Ecto neural progenitor cell (in vitro differentiated cells): ENCODE data around the gene SHISA6.

Experiments
- DNase-seq: peaks from one replicate; pipeline ENCODE4 v3.0.0-alpha.2; 2018; ENCODE audit warnings: low spot score

The SHISA6 gene

DNA sequence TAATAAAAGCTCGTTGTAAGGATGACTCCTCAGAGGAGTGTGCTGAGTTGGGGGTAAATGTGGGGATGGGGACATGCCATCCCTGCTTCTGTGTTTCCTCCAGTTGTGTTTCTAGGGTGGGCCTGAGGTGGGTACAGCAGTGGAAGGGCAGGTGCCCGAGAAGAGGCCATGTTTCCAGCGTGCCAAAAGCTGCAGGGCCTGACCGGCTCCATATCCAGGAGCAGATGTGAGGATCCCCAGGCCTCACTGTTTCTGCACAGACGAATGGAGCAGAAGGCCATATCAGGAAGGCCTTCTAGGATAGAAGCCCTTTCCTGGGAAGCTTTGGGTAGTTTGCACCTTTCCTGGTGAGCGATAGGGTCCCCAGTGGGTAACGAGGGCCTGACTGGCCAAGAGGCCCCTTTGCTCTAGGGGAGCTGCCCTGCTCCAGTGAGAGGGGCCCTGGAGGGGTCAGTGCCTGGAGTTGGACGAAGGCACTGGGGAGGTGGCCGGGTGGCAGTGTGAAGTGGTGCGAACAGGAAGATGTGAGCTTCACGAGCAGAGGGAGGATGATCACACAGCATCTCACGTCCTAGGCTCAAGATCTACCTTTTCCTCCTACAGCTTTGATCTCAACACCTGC, 62.9 kb downstream of the SHISA6 start:
- DNase-seq = no peak

DNA sequence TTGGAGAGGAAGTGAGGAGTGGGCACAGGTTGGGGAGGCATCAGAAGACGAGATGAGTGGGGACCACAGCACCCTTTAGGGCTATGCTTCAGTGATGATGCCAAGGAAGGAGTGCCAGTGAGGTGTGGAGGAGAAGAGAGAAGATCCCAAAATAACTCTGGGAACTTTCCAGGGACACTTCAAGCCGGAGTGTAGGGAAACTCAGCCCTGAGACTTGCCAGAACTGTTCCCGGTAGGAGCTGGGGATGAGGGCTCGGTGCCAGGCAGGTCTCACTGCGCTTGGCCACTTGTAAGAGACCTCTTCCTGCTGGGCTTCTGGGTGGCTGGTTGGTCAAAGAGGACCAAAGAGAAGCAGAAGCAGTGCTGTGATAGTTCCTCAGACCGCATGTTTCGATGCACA, 63.6 kb downstream of the SHISA6 start:
- no peak for DNase-seq

DNA sequence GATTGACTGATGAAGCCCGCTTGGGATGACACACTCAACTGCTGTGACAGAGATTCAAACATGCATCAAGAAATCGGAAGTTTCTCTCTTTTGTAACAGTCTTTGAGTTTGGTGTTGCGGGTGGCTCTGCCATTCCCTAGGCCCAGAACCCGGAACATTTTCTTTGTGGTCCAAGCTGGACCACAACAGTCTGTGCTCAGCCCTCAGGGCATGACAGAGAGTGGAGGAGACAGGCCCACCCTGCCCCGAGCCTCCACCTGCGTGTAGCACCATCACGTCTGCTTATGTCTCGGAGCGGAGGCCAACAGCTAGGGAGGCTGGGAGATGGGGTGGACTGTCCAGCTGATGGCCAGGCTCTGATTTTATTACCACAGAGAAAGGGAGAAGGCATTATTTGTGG, 64.5 kb downstream of the SHISA6 start:
- no peak for DNase-seq

GRCh38 chr17:11308531-11308930, 67.5 kb downstream of the SHISA6 start:
- DNase-seq = peak; percentile 36

DNA sequence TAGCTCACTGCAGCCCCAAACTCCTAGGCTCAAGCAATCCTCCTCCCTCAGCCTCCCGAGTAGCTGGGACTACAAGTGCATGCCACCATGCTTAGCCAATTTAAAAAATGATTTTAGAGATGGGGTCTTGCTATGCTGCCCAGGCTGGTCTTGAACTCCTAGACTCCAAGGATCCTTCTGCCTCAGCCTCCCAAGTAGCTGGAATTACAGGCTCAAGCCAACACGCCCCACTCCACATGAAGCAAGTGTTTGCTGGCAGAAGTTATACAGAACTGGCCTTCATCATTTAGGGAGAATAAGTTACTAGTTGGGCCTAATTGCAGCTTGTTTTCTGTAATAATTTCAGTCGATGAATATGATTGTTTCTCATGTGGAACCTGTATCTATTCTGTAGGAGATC, 68.0 kb downstream of the SHISA6 start:
- no peak for DNase-seq

GRCh38 chr17:11309850-11310249, 68.8 kb downstream of the SHISA6 start:
- peak; percentile 17 for DNase-seq

- peak; percentile 14 for DNase-seq
Measured at GRCh38 chr17:11316451-11316850, 75.4 kb downstream of the SHISA6 start.

DNA sequence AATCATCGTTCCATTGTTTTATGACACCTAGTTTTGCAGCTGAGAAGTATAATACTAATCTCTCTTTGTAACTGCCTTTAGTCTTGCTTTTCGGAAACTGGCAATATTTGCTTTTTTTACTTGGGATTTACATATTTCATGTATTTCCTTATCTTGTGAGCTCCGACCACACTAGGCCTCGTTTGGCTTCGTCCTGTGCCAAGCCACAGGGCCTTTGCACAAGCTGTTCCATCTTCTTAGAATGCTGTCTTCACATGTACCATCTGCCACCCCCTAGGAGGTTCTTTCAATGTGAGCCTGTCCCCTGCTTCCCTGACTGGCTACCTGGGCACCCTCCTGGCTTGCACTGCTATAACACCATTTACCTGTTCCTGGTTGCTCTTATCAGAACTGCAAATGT, 77.2 kb downstream of the SHISA6 start:
- DNase-seq = peak; percentile 29

- DNase-seq = no peak
Measured at GRCh38 chr17:11319894-11320293, 78.9 kb downstream of the SHISA6 start.

DNA sequence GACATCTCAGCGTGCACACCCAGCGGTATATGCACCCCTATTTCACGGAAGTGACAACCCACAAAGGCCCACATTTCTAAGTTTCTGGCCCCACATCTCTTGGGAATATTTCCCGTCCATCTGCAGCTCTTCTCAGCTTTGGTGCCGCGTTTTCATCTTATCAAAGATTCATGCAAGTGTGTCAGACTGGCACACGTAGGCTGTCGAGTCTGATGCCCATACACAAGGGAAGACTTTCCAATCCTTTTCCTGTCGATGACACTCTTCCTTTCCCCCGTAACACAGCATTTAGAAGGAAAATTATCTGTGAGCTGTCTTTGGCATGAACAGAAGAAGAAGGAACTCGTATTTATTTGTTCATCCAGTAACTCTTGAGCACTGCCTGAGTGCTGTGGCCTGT, 83.0 kb downstream of the SHISA6 start:
- DNase-seq = peak; percentile 19

DNA sequence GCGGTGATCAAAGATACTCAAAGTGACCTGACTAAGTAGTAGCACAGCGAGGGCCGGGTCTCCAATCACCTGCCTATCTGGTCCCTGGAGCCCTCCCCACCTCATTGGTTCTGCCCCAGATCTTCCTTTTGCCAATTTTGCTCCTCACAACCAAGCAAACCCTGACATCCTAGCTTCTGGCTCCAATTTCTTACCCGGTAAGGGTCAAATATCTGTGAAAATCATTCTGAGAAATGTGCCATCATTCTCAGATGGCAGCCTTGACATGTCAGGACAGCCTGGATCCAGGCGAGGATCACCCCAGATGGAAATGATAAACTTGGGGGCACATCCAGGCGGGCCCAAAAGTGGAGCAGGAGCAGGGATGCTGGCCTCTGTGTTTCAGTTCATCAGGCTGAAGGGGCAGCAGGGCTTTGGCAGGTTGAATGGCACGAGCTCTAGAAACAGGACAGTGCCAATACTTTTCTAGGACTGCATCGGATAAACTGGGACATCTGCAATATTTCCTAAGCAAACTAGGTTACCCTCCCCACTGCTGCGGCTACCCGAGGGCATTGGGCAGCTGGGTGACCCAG, 83.9 kb downstream of the SHISA6 start:
- DNase-seq = peak; percentile 21

GRCh38 chr17:11326492-11326891, 85.5 kb downstream of the SHISA6 start:
- peak; percentile 32 for DNase-seq

DNA sequence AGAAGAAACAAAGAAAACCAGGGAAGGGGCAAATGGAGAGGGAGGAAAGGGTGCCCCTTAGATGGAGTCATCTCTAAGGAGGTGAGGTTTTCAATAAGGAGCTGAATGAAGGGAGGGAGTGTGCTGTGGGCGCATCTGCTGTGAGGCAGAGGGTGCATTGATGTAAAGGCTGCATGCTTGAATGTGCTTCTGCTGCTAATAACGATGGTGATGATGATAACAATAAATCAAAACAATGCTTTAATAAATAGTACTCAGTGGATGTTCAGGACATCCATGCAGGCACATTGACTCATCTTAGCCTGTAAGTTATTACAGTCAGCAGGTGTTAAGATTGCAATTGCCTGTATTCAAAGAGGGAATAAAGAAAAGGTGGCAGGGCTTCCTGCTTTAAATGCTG, 87.8 kb downstream of the SHISA6 start:
- DNase-seq = no peak

DNA sequence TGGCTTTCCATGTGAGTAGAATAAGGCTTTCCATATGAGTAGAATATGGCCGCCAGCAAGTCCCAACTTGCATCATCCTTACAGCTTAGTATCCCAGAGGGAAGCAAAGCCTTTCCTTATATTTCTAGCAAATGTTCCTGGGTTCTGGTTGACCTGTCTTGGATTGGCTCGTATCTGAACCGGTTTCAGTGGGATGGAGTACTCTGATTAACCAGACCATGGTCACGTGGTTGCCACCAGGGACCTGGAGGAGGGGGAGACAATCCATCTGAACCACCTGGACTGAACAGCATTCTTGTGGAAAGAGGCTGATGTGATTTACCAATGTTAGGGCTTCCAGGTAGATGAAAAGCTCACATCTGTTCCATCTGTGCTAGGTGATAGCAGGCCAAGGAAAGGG, 89.0 kb downstream of the SHISA6 start:
- no peak for DNase-seq

DNA sequence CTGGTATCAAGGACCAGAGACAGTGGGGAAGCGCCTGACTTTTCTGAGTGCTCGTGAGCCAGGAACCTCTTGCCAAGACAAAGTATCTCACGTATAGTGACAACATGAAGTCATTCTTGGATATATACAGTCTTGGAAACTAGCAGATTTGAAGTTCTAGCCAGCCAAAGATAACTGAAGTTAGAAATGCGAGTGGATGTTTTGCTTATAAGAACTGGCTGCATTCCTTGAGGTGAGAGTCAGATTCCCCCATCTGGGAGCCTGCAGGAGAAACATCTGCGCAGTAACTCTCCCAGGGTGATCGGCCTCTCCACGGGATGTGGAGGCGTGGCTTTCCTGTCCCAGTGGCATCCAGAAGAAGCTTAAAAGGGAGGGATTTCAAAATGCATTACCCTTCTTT, 89.8 kb downstream of the SHISA6 start:
- peak; percentile 74 for DNase-seq

GRCh38 chr17:11331547-11332513, 90.8 kb downstream of the SHISA6 start:
- DNase-seq = peak; percentile 22

GRCh38 chr17:11332706-11333105, 91.7 kb downstream of the SHISA6 start:
- DNase-seq = no peak

DNA sequence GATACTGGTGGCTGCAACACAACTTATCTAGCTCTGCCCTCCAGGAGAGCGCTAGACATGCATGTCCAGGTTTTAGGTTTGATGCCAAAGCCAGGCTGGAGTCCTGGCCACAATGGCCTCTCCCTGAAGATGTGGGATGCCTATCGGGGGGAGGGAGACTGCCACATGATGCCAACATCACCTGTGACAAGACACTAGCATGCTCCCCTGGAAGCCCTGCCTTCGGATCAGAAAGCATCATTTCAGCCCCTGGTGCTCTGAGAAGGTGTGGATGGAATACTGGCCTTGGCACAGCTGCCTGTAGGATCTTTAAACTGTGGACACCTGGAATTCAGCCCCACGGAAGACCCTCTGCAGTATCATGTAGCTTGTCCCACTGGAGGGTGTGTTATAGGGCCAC, 93.5 kb downstream of the SHISA6 start:
- DNase-seq = no peak

DNA sequence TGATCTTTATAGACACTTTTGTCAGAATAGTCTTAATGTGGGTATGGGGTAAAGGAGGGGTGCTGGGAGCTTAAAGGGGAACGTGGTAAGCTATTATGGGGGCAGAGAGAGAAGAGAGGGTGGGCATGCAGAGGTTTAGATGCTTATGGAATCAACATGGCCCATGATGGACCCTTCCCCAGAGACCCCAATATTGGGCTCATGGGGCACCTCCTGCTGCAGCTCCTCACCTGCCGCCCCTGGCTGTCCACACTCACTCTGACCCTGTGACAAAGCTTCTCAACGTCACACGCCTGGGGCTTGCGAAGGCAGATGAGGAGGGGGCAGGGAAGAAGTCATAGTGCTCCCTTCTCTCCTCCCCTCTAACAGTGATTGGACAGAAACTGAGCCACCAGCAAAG, 95.3 kb downstream of the SHISA6 start:
- DNase-seq = no peak

GRCh38 chr17:11340803-11341202, 99.8 kb downstream of the SHISA6 start:
- no peak for DNase-seq

DNA sequence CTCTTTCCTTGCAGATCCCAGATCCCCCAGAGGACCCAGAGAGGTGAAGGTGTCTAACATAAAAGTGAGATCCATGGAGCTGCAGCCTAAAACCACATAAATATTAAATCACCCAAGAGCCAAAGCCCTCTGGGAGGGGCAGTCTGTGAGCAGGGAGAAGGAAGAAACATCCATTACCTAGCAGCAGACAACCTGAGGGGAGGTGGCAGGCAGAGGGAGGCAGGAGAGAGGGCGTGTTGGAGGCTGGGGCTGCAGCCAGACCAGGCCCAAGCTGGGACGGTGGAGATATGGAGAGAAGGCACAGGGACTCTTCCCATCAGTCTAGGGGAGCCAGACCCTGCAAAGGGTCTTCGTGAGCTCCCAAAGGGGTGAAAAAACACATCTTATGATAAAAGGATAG, 101.1 kb downstream of the SHISA6 start:
- no peak for DNase-seq

GRCh38 chr17:11349106-11349505, 108.1 kb downstream of the SHISA6 start:
- no peak for DNase-seq

GRCh38 chr17:11351479-11351878, 110.5 kb downstream of the SHISA6 start:
- no peak for DNase-seq
